CMK (cell line): ENCODE data around the gene C12orf43.

Experiments
- DNase-seq: peaks from one replicate; pipeline ENCODE4 v3.0.0-alpha.2; 2010; ENCODE audit warnings: low read depth

Gene C12orf43

DNA sequence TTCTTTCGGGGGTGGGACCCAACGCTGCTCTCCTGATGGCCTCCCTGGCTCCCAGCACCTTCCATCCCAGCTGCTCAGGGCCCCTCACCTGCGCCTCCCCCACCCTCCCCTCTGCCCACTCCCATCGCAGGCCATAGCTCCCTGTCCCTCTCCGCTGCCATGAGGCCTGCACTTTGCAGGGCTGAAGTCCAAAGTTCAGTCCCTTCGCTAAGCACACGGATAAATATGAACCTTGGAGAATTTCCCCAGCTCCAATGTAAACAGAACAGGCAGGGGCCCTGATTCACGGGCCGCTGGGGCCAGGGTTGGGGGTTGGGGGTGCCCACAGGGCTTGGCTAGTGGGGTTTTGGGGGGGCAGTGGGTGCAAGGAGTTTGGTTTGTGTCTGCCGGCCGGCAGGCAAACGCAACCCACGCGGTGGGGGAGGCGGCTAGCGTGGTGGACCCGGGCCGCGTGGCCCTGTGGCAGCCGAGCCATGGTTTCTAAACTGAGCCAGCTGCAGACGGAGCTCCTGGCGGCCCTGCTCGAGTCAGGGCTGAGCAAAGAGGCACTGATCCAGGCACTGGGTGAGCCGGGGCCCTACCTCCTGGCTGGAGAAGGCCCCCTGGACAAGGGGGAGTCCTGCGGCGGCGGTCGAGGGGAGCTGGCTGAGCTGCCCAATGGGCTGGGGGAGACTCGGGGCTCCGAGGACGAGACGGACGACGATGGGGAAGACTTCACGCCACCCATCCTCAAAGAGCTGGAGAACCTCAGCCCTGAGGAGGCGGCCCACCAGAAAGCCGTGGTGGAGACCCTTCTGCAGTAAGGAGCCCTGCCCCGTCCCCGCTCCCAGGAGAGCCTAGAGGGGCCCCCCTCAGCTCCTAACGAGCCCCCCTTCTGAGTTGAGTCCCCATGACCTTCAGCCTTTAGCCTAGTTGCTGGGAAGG is 37.7 kb downstream of the C12orf43 start, which contains the start of gene HNF1A:
Gene HNF1A (plus strand): TSS at position 248 of the 924 bp plus-strand sequence. CDS start 226 bp downstream, at position 474.
- no peak for DNase-seq

DNA sequence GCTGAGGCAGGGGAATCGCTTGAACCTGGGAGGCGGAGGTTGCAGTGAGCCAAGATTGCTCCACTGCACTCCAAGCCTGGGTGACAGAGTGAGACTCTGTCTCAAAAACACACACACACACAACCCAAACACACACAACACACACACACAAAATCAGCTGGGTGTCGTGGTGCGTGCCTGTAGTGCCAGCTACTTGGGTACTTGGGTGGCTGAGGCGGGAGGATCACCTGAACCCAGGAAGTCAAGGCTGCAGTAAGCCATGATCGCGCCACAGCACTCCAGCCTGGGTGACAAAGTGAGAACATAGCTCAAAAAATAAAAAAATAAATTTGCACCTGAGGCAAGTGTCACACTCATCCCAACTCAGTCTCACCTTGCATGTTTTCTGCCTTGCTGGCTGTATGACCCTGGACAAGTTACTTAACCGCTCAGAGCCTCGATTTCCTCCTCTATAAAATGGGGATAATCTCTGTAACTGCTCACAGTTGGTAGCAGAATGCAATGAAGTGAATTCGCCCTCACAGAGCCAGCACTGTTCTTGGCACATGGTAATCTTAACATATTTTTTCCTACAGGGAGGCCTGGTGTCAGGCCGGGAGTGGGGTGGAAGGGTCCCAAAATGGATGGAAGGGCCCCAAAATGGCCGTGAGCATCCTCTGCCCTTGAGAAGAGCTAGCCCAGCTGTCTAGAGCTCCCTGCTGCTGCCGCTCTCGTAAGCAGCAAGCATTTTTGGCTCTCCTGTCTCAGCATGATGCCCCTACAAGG is 38.6 kb downstream of the C12orf43 start:
- DNase-seq: no peak

DNA sequence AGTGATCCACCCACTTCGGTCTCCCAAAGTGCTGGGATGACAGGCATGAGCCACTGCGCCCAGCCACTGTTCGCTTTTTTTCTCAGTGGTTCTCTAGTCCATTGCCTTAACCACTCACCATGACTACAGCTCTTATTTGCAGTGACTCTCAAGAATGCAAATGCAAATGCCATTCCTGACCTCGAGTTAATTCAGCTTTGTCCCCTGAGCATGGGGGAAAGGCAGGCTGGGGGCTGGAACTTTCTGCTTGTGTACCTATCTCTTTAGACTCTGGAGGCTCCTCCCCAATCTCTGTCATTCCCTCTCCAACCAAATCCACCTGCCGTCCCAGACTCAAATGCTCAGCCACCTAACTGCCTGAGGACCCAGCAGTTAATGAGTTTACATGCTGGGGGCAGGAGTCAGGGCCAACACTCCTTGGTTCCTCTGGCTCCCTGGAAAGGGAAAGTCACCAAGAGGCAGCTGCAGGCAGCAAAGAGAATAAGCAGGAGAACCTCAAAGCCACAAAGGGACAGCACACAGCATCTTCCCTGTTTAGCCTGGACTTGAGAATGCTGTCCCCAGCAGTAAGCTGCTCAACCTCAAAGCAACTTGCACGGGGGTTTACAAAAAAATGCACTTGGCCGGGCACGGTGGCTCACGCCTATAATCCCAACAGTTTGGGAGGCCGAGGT is 43.3 kb downstream of the C12orf43 start:
- DNase-seq: no peak

DNA sequence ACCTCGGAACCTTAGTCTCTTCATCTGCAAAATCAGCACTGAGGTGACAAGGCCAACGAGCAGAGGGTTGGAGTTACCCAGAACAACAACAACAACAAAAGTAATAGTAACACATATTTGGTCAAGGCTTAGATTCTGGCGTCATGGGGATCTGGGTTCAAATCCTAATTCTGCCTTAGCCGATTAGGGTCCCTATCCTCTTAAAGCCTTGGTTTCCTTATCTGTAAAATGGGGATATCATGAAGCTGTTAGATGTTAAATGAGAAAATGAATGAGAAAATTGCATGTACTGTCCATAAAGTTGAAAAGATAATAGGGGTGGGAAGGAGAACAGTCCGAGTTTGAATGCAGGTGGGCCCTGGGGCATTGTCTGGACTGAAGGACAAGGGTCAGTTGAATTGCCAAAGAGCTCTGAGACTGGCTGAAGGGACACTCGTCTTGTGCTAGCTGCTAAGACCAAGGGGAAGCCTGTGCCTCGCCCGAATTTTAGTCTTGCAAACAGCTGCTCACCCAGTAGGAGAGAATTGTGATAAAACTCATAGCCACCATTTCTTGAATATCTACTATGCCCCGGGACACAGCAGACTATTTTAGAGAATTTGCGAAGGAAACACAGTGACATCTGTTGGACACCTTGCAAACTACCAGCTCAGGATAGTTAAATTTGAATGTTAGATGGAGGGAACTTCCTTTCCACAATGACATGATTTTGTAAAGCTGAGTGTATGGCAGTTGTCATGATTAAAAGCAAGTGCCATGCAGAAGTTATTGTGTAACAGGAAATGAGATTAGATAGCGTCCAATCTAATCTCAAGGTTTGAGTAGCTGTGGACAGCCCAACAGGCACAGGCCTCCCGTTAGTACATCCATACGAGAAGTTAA is 44.7 kb downstream of the C12orf43 start:
- peak; percentile 26 for DNase-seq

DNA sequence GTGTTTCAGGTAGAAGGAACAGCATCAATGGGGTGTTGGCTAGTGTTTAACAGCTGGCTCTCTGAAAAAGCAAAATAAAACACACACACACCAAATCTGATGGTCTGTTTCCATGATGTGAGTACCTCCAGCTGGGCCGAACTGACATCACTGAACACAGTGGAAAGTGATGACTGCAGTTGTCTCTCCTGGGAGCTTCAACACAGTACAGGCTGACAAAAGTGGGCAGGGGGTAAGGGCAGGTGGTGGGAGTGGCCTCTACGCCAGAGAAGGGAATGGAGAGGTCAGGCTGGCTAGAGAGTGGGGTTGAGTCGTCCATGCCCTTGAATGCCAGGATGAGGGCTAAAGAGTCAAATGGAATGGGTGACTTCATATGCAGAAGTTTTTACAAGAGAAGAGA is 46.0 kb downstream of the C12orf43 start:
- no peak for DNase-seq

DNA sequence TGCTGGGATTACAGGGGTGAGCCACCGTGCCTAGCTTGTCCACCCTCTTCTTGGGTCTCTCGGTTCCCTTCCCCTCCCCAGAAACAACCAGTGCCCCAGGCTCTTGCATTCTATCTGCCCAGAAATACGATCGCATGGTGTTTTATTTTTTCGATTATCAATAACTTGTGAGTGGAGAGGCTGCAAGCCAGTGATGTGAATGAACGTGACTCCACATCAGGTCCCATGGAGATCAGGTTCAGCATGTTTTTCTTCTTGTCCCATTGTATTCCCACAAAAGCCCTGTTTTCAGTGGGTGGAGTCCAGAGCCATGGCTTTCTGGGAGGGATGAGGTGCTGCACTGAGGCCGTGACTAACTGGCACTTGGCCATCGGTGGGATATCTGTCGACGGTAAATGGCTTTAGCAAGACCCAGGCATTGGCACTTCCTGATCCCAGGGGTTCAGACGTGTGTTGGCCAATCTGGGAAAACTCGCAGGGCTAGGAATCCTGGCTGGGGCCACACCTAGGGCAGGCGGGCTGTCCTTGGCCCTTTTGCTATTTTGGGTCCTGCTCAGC is 50.7 kb downstream of the C12orf43 start:
- DNase-seq: no peak

DNA sequence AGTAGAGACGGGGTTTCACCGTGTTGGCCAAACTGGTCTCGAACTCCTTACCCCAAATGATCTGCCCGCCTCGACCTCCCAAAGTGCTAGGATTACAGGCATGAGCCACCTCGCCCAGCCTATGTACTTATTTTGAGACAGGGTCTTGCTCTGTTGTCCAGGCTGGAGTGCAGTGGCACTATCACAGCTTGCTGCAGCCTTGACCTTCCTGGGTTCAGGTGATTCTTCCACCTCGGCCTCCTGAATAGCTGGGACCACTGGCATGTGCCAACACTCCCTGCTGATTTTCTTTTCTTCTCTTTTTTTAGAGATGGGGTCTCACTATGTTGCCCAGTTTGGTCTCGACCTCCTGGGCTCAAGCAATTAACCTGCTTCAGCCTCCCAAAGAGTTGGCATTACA is 52.0 kb downstream of the C12orf43 start:
- DNase-seq: no peak

DNA sequence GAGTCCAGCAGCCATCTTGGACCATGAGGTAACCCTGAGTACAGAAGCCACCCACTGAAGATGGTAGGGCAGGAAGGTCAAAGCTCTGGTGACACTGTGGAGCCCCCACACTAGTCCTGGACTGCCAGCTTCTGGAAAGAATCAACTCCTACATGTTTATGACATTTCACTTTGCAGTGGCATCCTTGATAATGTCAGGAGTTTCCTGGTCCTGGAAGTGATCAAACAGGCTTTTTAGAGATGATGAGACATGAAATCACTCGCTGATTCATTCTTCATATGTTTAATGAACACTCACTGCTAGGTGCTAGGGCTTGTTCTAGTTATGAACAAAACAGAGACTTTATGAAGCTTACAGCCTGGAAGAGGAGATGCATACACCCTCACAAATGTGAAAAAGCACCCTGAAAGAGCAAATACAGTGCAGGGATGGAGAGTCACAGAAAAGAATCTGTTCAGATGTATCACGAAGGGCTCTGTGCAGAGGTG is 53.7 kb downstream of the C12orf43 start:
- DNase-seq: no peak

DNA sequence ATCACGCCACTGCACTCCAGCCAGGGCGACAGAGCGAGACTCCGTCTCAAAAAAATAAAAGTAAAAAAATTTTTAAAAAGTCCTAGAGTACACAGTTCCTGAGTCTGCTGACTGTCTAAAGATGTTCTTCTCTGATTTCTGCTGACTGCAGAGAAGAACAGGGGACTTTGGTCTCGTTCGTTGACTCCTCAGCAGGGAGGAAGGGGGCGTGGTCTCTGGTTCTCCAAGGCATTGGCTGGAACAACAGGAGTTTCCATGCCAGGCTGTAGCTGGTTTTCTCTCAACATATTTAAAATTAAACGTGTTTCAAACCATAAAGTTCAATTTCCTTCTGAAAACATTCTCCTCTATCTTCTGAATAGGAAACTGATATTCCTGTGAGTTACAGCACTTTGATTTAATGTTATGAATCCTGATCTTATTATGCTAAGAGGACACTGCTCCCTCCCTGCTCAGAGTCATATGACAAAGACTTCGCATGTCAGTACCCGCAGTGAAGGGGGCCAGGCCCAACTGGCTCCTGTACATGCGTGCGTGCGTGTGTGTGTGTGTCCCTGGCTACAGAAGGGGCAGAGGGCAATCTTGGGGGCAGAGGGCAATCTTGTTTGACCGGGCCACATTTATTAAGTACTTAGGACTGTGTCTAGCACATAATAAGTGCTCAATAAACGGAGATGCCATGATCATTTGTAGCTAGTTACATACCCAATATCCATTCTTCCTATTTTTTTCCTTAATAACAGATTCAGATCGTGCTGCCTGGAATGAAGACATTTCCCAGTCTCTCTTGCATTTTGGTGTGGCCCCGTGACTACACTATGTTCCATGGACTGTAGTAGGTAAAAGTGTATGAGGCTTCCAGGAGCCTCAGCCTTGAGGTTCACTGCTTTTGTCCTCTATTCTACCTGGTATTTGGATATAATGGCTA is 54.4 kb downstream of the C12orf43 start:
- no peak for DNase-seq

DNA sequence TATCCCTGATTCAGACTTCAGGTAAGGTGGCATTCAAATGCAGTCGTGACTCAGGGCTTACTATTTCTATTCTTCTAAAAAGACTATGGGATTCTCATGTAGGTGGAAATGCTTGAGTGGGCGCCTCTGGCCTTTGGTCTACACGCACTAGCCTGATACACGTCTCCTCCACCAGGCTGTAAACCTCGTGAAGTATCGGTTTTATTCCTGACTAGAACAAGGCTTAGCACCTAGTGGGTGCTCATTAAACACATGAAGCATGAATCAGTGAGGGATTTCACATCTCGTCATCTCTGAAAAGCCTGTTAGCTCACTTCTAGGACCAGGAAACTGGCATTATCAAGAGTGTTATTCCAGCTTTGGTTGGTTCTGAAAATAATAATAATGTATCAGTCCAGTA is 55.6 kb downstream of the C12orf43 start:
- no peak for DNase-seq

DNA sequence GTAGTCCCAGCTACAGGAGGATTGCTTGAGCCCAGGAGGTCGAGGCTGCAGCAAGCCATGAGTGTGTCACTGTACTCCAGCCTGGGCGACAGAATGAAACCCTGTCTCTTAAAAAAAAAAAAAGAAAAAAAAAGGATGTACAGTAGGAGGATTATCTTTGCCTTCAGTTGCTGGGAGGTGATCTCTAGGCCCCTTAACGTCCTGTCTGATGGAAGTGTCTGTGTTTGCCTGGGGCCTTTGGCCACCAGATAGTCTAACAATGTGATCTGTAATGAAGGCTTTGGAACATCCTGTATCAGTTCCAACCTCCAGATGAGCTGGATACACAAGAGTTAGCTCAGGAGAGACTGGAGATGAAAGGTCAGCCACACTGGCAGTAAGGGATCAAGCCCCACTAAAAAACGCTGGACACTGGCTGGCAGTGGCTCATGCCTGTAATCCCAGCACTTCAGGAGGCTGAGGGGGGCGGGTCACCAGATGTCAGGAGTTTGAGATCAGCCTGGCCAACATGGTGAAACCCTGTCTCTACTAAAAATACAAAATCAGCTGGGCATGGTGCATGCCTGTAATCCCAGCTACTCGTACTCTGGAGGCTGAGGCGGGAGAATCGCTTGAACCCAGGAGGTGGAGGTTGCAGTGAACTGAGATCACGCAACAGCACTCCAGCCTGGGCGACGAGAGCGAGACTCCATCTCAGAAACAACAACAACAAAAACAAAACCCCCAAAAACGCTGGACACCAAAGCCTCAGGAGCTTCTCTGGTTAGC is 57.0 kb downstream of the C12orf43 start:
- no peak for DNase-seq

DNA sequence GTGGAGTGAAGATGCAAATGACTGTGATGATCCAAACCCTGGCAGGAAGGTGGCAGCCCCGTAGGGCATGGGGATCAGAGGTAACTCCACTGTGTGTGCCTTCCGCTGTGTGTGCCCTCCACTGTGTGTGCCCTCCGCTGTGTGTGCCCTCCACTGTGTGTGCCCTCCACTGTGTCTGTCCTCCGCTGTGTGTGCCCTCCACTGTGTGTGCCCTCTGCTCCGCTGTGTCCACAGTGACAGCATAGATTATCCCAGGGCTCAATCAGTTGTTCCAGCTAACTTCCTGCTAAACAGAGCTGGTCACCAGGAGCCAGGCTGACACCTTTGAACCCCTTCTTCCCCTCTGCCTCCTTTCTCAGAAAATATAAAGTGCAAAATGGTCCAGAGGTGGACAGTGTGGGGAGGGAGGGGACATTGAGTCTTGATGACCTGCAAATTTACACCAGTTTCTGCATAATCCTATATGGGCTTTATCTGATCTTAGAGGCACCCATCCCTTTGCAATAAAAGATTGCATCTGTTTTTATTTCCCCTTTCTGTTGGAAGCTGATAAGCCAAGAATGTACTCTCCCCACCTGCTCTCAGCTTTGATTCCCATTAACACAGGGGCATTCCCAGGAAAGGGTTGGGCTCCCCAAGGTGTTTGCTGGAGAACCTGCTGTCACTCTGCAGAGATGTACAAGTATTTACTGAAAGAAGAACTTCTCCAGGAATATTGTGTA is 59.5 kb downstream of the C12orf43 start:
- DNase-seq: no peak

DNA sequence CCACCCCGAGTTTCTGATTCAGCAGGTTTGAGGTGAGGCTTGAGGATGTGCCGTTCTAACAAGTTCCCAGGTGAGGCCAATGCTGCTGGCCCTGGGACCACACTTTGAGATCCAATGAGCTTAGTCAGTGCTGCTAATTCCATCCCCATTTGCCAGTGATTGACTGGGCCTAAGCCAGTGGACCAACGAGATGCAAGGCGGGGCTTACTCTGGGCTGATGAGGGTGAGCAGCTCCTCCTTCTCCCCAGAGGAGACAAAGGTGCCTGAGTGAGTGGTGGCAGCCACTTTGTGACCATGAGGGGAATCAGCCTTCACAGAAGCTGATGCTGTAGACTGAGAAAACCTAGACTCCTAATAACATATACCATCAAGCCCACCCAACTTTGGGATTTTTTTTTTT is 61.1 kb downstream of the C12orf43 start:
- no peak for DNase-seq

DNA sequence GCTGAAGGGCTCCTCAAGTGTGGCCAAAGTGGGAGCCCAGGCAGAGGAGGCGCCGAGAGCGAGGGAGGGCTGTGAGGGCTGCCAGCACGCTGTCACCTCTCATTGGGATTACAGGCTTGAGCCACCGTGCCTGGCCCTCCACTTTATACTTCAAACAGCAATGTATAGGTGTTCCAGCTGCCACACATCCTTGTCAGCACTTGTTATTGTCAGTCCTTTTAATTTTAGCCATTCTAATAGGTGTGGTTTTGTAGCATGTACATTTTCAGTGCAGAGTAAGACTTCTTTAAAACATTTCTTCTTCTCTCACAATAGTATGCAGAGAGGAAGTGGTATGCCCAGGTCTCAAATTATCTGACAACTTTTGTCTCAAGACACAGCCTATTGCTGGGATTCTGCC is 65.5 kb downstream of the C12orf43 start:
- DNase-seq: no peak
